Stimulated activated CD8-positive, alpha-beta memory T cell treated with anti-CD3 and anti-CD28 coated beads, Interleukin-2, amount 100 ng/mL, for 48 hours (primary cell): ENCODE measurements around the gene CYB5B.
"Not testable (repeated sequence)": the region's sequence is repeated elsewhere in the genome, so short reads cannot be mapped to it uniquely, and the experiment has no call there.

Source experiments
- DNase-seq, 2 donors: peaks; one replicate each; pipeline ENCODE4 v3.0.0-alpha.2; 2020; ENCODE audit warnings: low read depth in 2 of 2

CYB5B gene

DNA sequence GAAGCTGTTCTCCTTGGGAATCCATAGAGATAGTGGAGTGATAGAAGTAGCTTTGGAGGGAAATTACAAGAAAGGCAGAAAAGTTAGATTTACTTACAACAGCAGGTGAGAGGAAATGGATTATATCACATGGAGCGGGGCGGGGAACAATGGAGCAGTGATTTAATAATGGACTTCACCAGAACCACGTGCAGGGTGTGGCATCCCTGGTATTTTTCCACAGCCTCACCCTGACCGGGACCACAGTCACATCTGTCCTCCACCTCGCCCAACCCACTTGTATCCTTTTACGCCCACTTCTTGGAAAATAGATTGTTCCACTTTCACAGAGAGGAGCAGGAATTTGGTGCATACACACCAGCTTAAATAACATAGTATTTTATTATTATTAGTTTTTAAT lies 15.9 kb upstream of the CYB5B start:
- no peak for DNase-seq

DNA sequence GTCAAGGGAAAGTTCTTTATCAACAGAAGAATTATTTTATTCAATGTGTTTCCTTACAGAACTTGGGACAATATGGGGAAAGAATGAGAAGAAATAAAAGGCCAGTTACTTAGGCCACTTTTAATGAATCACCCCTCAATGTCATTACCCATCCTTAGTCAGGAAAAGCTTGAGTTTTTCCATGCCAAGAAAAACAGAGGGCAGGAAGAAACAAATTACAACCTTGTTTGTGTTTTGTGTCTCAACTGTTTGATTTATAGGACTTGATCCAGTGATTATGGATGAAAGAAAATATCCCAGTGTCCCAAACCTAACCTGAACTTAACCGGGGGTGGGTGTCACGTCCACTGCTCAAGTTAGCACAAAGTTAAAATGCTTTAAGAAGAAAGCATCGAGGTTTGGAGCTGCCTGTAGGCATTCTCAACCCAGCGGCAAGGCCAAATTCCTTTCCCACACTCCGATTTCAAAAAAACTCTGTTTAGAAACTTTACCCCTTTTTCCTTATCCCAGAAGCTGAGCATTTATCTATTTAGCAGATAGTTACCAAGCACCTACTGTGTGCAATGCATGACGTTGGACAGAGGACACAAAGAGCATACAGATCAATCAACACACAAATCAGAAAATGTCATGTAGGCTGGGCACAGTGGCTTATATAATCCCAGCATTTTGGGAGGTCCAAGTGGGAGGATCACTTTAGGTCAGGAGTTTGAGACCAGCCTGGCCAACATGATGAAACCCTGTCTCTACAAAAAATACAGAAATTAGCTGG lies 14.0 kb upstream of the CYB5B start:
- no peak for DNase-seq

- no peak for DNase-seq
Observed at GRCh38 chr16:69411064-69411985, 13.1 kb upstream of the CYB5B start.

GRCh38 chr16:69412287-69412686 lies 12.1 kb upstream of the CYB5B start:
- DNase-seq, result no peak

GRCh38 chr16:69413045-69413664 lies 11.3 kb upstream of the CYB5B start:
- DNase-seq, result no peak

- no peak for DNase-seq
Observed at GRCh38 chr16:69417520-69418199, 6.8 kb upstream of the CYB5B start.

GRCh38 chr16:69419956-69420355 lies 4.5 kb upstream of the CYB5B start:
- DNase-seq, result no peak

GRCh38 chr16:69423189-69423588 lies 1.2 kb upstream of the CYB5B start:
- DNase-seq, result no peak

DNA sequence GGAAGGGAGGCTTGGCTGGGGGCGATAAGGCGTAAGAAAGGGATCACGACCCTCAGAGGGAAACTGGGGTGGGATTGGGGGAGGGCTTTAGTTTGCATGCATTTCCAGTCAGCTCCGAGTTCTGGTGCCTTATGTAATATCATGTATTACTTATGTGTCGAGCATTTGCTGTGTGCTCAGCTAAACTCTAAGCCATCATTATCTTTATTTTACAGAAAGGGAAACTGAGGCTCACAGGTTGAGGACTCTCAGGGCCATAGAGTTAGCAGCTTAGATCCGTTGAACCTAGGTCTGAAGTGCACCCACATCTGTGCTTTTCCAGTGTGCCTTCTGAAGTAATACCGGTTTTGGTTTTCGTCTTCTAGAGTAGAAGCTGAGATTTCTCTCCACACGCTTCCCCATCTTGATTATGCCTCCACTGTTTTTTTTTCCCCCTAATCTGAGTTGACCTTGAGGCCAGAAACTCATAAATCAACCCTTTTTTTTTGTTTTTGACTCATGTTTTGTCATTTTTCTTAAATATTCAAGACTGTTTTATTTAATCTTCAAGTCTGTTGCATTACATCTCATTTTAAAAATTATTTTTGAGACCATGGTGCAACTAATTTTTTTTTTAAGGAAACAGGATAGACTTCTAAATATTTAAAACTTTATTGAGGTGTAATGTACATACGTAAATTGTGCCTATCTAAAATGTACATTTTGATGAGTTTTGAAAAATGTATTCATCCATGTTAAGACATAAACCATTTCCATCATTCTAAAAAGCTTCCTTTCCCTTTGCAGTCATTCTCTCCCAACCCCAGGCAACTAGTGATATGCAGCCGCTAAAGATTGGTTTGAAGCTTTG lies 741 bp downstream of the CYB5B start:
- no peak for DNase-seq

DNA sequence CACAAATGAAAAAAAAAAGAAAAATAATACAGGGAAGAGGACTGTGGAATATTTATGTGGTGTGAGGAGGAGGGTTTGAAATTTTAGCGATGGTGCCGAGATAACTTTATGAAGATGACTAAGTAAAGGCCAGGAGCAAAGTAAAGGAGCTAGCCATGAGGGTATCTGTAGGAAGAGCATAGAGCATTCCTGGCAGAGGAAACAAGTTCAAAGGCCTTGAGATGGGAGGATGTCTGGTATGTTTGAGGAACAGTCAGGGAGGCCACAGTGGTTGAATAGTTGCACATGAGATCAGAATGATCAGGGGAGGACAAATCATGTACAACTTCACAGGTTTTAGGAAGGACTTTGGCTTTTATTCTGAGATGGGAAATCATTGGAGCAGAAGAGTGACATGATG lies 4.2 kb downstream of the CYB5B start:
- DNase-seq, result no peak

DNA sequence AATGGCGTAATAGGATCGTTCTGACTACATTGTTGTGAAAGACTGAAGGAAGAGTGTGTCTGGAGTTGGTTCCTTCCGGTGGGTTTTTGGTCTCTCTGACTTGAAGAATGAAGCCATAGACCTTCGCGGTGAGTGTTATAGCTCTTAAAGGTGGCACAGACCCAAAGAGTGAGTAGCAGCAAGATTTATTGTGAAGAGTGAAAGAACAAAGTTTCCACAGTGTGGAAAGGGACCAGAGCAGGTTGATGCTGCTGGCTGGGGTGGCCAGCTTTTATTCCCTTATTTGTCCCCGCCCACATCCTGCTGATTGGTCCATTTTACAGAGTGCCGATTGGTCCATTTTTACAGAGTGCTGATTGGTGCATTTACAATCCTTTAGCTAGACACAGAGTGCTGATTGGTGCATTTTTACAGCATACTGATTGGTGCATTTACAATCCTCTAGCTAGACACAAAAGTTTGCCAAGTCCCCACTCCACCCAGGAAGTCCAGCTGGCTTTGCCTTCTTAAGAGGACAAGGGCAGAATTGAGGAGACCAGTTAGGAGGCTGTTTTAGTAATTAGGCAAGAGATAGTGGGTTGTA lies 4.7 kb downstream of the CYB5B start:
- not testable (repeated sequence) for DNase-seq

- DNase-seq, result no peak
Observed at GRCh38 chr16:69431948-69432468, 7.6 kb downstream of the CYB5B start.

DNA sequence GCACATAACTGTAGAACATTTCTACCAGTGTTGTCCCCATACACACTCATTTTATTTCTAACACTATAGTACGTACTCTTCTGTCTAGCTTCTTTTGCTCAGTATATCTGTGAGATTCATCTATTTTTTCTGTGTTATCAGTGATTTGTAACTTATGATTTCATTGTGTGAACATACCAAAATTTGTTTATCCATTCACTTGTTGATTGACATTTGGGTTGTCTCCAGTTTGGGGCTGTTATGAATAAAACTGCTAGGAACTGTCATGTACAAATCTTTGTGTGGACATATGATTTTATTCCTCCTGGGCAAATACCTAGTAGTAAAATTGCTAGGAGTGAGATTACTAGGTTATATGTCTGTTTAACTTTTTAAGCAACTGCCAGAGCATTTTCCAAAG lies 9.6 kb downstream of the CYB5B start:
- no peak for DNase-seq

GRCh38 chr16:69435977-69436820 lies 11.8 kb downstream of the CYB5B start:
- no peak for DNase-seq

DNA sequence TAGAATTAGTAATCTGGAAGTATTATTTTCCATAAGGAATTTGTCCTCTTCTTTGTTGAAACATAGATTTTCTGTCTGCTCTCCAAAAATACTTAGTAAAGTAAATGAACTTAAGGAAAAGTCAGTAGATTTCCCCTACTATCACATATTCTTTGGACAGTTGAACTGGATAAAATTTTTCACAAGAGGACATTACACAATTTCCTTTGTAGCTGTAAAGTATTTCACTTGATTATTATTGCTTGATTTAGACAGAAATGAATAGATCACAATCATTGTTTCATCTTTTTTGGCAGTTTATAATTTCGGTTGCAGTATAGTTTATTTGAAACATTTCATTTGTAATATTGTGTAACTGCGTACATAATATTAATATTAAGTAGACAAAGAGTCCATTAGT lies 12.5 kb downstream of the CYB5B start:
- DNase-seq, result no peak

DNA sequence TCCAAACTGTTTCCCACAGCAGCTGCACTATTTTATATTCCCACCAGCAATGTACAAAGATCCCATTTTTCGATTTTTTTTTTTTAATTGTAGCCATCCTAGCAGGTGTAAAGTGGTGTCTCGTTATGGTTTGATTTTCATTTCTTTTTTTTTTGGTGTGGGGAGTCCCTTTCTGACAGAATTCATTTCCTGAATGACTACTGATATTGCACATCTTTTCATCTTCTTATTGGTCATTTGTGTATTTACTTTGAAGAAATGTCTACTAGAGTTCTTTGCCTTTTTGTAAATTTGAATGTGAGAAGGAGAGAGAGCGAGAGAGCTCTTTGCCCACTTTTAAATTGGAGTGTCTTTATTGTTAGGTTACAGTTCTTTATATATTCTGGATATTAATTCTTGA lies 14.0 kb downstream of the CYB5B start:
- DNase-seq, result no peak

DNA sequence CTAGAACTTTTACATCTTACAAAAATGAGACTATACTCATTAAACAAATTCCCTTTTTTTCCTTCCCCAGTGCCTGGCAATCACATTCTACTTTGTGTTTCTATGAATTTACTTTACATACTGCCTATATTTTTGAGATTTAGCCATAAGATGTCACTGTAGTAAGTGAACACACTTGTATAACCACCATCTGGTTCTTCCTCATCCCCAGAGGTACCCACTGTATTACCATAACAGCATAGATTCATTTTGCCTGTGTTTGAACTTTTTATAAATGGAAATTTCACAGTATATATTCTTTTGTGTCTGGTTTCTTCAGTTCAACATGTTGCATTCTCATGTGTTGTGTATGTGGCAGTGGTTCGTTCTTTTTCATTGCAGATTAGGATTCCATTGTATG lies 15.8 kb downstream of the CYB5B start:
- DNase-seq, result no peak

GRCh38 chr16:69441030-69441429 lies 16.6 kb downstream of the CYB5B start:
- DNase-seq, result not testable (repeated sequence)

GRCh38 chr16:69443927-69444631 lies 19.7 kb downstream of the CYB5B start:
- no peak for DNase-seq
